AG04449 (cell line): ENCODE results near the gene NPPB.

ENCODE experiments used
- CTCF ChIA-PET: fragments of 350-600 bp; formaldehyde crosslinking; extraction: SDS; loops from one replicate; lab custom pipeline; 2021; ENCODE audit warnings: antibody characterized with exemption; lab: Yijun Ruan, JAX
- POLR2A ChIA-PET: fragments of 400-600, 350-600 bp; formaldehyde crosslinking; extraction: SDS; loops from one replicate; lab custom pipeline; 2020; ENCODE audit warnings: antibody characterized with exemption, inconsistent platforms; lab: Yijun Ruan, JAX
- DNase-seq: peaks from one replicate; pipeline ENCODE4 v3.0.0-alpha.2; 2010; ENCODE audit warnings: low read depth, low spot score
- H3K4me3 ChIP-seq: 2 replicates; pipeline ENCODE4 v1.5.1; 2011; ENCODE audit warnings: low read depth, mild to moderate bottlenecking, control low read depth, low read length
- CTCF ChIP-seq: IDR thresholded peaks from one replicate; pipeline ENCODE4 v1.5.1; 2011; ENCODE audit warnings: mild to moderate bottlenecking, moderate library complexity, low read length, control low read depth, inconsistent platforms; ENCODE audit not compliant: insufficient read depth; ENCODE audit errors: missing control alignments

The NPPB gene

GRCh38 chr1:11888877-11889208 lies 30.1 kb upstream of the NPPB start:
- TF ChIP-seq CTCF: no peak

GRCh38 chr1:11888206-11888876 lies 29.6 kb upstream of the NPPB start:
- ChIA-PET CTCF (interaction anchor here (1.3 kb wide), 1 partner anchor 9 kb away, joined by 3 read pairs; no protein-coding TSS in a partner anchor), POLR2A (interaction anchor here (1.1 kb wide), 1 partner anchor 19 kb away, joined by 3 read pairs; no protein-coding TSS in a partner anchor)
- H3K4me3 ChIP-seq: no peak overlapping the region
- no peak for TF ChIP-seq CTCF
- no peak for DNase-seq

More at GRCh38 chr1:11888877-11889208, 30.1 kb upstream of the NPPB start:
- H3K4me3 ChIP-seq: no peak overlapping the region
- POLR2A ChIA-PET: no interaction called here
- CTCF ChIA-PET: no interaction called here
- no peak for DNase-seq

GRCh38 chr1:11887666-11888007 lies 28.9 kb upstream of the NPPB start:
- POLR2A ChIA-PET: interaction anchor here (1.1 kb wide), 1 partner anchor 20 kb away, joined by 3 read pairs; no protein-coding TSS in a partner anchor

GRCh38 chr1:11886986-11887665 lies 28.4 kb upstream of the NPPB start:
- no peak overlapping the region for H3K4me3 ChIP-seq
- DNase-seq: no peak
- ChIA-PET POLR2A (interaction anchor here (1.1 kb wide), 1 partner anchor 21 kb away, joined by 3 read pairs; no protein-coding TSS in a partner anchor), CTCF (interaction anchor here (1.2 to 1.3 kb wide), 2 partner anchors 7 to 33 kb away, joined by 3 read pairs; no protein-coding TSS in a partner anchor)
- no peak for TF ChIP-seq CTCF

More at GRCh38 chr1:11887666-11888007, 28.9 kb upstream of the NPPB start:
- no peak overlapping the region for H3K4me3 ChIP-seq
- CTCF ChIA-PET: interaction anchor here (1.2 to 1.3 kb wide), 2 partner anchors 8 to 34 kb away, joined by 3 read pairs; no protein-coding TSS in a partner anchor
- no peak for DNase-seq
- no peak for TF ChIP-seq CTCF

- ChIA-PET CTCF (no interaction called here), POLR2A (no interaction called here)
- no peak for TF ChIP-seq CTCF
- DNase-seq: no peak
- no peak overlapping the region for H3K4me3 ChIP-seq
These were observed 27.2 kb upstream of the NPPB start for GRCh38 chr1:11885916-11886315.
